AG04450 (cell line): ENCODE data around the gene AATF. TPM values are rescaled to one million over a fixed set of nuclear protein-coding genes. Genes with fewer than 3 reads are reported as not detected.

Experiments used
- CTCF ChIA-PET: fragments of 300-600, 350-600 bp; formaldehyde crosslinking; extraction: SDS; loops from one replicate; lab custom pipeline; 2022; ENCODE audit warnings: antibody characterized with exemption, inconsistent platforms; lab: Charles Lee
- POLR2A ChIA-PET: fragments of 350-600 bp; formaldehyde crosslinking; extraction: SDS; loops from one replicate; lab custom pipeline; 2021; ENCODE audit warnings: antibody characterized with exemption, inconsistent platforms; lab: Yijun Ruan, JAX
- DNase-seq: peaks from one replicate; pipeline ENCODE4 v3.0.0-alpha.2; 2011; ENCODE audit warnings: low read depth, low spot score
- H3K27ac ChIP-seq: one replicate; pipeline ENCODE4 v1.5.1; 2012; ENCODE audit warnings: low read depth, low read length, control low read depth
- H3K27me3 ChIP-seq: one replicate; pipeline ENCODE4 v1.6.0; 2012; ENCODE audit warnings: low read length; ENCODE audit not compliant: control insufficient read depth, insufficient read depth
- H3K4me3 ChIP-seq: 2 replicates; pipeline ENCODE4 v1.5.1; 2011; ENCODE audit warnings: mild to moderate bottlenecking, low read depth, low read length, control low read depth
- H3K9me3 ChIP-seq: 2 replicates; pipeline ENCODE4 v1.5.1; 2012; ENCODE audit warnings: low read length; ENCODE audit not compliant: control insufficient read depth, insufficient read depth
- CTCF ChIP-seq: IDR thresholded peaks from 2 replicates; pipeline ENCODE4 v1.5.1; 2011; ENCODE audit warnings: low read depth, low read length, control low read depth, inconsistent platforms
- polyA plus RNA-seq: library from polyadenylated mRNA; depleted of rRNA; stranded (reverse); fragments of >200 nt; gene quantifications from 2 replicates; pipeline ENCODE4 v1.2.3, GENCODE V29; 2011

The AATF gene
- polyA plus RNA-seq, 1 experiment = 16.6 TPM

- no peak for DNase-seq
Observed at GRCh38 chr17:37050920-37051319, 102.2 kb downstream of the AATF start.

GRCh38 chr17:37051381-37051780 lies 102.6 kb downstream of the AATF start:
- Histone ChIP-seq H3K4me3 (no peak overlapping the region), H3K27ac (no peak overlapping the region), H3K9me3 (no peaks in the 10 kb centered on the region; the same call in 1 of the 2 replicates), H3K27me3 (no peaks in the 10 kb centered on the region)
- ChIA-PET CTCF (interaction anchor here (1.3 kb wide), 1 partner anchor 448 kb away, joined by 3 read pairs; no protein-coding TSS in a partner anchor), POLR2A (no interaction called here)
- no peak for DNase-seq
- no peak for TF ChIP-seq CTCF

More at GRCh38 chr17:37050920-37051319, 102.2 kb downstream of the AATF start:
- Histone ChIP-seq H3K27ac (no peak overlapping the region), H3K4me3 (no peak overlapping the region), H3K9me3 (no peaks in the 10 kb centered on the region), H3K27me3 (no peaks in the 10 kb centered on the region)
- POLR2A ChIA-PET = no interaction called here
- no peak for TF ChIP-seq CTCF
- CTCF ChIA-PET = interaction anchor here (1.1 kb wide), 1 partner anchor 448 kb away, joined by 7 read pairs; no protein-coding TSS in a partner anchor

- ChIA-PET CTCF (interaction anchor here (1.3 kb wide), 1 partner anchor 449 kb away, joined by 3 read pairs; no protein-coding TSS in a partner anchor), POLR2A (interaction anchor here (0.8 kb wide), 1 partner anchor 23 kb away, joined by 3 read pairs; no protein-coding TSS in a partner anchor)
- H3K9me3 ChIP-seq = no peaks in the 10 kb centered on the region; the same call in 1 of the 2 replicates
- TF ChIP-seq CTCF = no peak
- no peak overlapping the region for H3K27ac ChIP-seq
- no peak for DNase-seq
- H3K27me3 ChIP-seq = no peaks in the 10 kb centered on the region
- H3K4me3 ChIP-seq = no peak overlapping the region
Observed at GRCh38 chr17:37051833-37052232, 103.1 kb downstream of the AATF start.

- CTCF ChIA-PET = interaction anchor here (0.6 to 1.3 kb wide), 2 partner anchors 446 to 449 kb away, joined by 3 read pairs; no protein-coding TSS in a partner anchor
- H3K27me3 ChIP-seq = no peaks in the 10 kb centered on the region
- no peak for DNase-seq
- POLR2A ChIA-PET = interaction anchor here (0.8 kb wide), 1 partner anchor 23 kb away, joined by 3 read pairs; no protein-coding TSS in a partner anchor
- TF ChIP-seq CTCF = no peak
- H3K9me3 ChIP-seq = no peaks in the 10 kb centered on the region; the same call in 1 of the 2 replicates
- H3K4me3 ChIP-seq = no peak overlapping the region
- H3K27ac ChIP-seq = no peak overlapping the region
Observed at GRCh38 chr17:37052450-37052849, 103.7 kb downstream of the AATF start.

- no peak for DNase-seq
- H3K27me3 ChIP-seq = no peaks in the 10 kb centered on the region
- no peak for TF ChIP-seq CTCF
- H3K4me3 ChIP-seq = no peak overlapping the region
- CTCF ChIA-PET = interaction anchor here (1.3 kb wide), 1 partner anchor 8 kb away, joined by 5 read pairs; no protein-coding TSS in a partner anchor
- no peaks in the 10 kb centered on the region; the same call in 1 of the 2 replicates for H3K9me3 ChIP-seq
- POLR2A ChIA-PET = no interaction called here
- no peak overlapping the region for H3K27ac ChIP-seq
Observed at GRCh38 chr17:37054894-37055293, 106.1 kb downstream of the AATF start.
